Stimulated activated CD8-positive, alpha-beta memory T cell treated with anti-CD3 and anti-CD28 coated beads, Interleukin-2, amount 100 ng/mL, for 48 hours (primary cell): Measurements from ENCODE around the gene BTBD18.

Experiments used
- DNase-seq, 2 donors: peaks; one replicate each; pipeline ENCODE4 v3.0.0-alpha.2; 2020; ENCODE audit warnings: low read depth in 2 of 2

The BTBD18 gene

GRCh38 chr11:57751676-57752253 lies at the start of gene BTBD18:
BTBD18 (minus strand) TSS chr11:57751819; CDS start chr11:57751188, 631 bp downstream.
- DNase-seq, result no peak

DNA sequence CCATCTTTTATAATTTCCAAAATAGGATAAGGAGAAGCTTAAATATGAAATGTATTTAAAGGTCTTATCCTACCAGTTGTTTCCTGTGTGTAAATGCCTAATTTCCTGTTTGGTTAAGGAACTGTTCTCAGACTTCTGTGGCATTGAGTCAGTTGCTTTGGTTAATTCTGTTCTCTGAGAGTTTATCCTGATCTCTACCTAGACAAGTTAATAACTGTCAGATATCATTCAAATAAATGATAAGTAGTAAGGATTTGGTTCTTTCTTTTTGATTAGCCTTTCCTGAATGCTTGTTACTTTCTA lies 49.5 kb upstream of the BTBD18 start:
- DNase-seq, result no peak

GRCh38 chr11:57800444-57801182 lies 49.0 kb upstream of the BTBD18 start:
- DNase-seq, result no peak

DNA sequence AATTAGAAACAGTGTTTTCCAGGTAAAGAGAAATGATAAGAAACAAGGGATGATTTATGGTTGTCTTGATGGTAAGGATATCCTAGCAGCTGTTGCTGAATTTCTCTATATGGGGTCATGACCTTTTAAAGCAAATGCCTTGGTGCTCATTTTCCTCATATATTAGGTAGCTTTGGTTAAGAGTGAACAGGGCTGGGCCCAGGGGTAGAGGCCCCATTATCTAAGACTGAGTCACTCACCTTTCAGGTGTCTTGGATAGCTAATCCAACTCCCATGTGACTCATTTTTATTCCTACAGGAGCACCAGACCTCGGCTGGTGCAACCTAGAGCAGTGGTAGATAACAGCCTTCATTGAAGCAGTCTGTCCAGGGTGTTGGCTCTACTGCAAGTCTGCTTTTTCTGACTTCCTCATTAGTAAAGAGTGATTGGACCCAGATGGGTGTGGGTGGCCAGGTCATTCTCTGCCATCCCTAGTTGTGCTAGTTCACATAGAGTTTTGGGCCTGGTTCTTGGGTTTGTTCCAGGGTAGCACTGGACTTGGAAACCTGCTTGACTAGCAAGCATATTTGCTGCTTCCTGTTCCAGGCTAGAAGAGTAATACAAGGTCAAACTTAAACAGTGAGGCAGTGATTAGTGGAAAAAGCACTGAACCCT lies 47.4 kb upstream of the BTBD18 start:
- DNase-seq, result no peak

DNA sequence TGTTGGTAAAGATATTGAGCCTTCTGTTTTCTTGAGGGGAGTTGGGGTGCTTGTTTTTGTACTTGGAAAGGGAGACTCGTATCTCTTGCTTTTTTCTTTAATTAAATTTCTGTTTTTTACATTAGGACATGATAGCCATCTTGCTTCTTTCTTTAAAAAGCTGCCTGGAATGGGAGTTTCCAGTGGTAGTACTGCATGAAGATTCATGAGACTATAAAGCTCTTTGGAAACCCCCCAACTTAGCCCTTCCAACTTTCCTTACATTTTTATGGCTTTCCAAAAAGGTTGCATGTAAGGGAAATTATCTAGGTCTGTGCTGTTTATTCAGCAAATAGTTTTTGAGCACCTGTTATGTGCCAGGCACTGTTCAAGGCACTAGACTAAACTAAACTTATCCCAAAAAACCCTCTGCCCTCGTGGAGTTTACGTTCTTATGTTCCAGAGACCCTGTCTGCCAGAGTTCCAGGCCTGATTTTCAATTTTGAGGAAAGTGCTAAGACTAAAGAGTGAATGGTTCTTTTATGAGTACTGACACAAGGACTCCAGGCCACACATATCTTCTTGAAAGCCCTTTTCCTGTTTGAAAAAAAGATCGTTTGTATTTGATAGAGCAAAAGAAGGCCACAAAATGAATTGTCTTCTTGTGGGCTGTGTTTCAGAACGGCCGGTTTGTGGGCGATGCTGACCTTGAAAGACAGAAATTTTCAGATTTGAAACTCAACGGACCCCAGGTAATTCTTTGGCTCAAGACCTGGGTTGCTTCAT lies 41.9 kb upstream of the BTBD18 start:
- no peak for DNase-seq

DNA sequence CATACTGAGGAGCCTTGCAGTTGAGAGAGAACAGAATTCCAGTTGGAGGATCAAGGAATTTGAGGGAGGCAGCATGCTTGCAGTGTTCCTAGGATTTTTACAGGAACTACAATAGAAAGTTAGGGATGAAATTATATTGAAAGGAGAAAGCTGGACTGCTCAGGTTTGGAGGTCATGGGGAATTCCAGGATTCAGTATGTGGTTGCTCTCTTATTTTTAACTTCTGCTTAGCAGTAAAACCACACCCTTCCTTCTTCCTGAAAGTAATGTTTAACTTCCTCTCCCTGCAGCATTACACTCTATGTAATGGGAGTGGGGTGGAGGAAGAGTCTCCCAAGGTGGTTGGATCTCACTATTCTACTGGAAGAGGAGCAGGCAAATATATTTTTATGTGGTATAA lies 41.3 kb upstream of the BTBD18 start:
- DNase-seq, result no peak

- DNase-seq, result peak; percentile 66 to 72
Observed at GRCh38 chr11:57792060-57792541, 40.5 kb upstream of the BTBD18 start.

GRCh38 chr11:57791321-57792059 lies 39.9 kb upstream of the BTBD18 start:
- DNase-seq, result no peak

GRCh38 chr11:57788703-57789088 lies 37.1 kb upstream of the BTBD18 start:
- DNase-seq, result no peak

DNA sequence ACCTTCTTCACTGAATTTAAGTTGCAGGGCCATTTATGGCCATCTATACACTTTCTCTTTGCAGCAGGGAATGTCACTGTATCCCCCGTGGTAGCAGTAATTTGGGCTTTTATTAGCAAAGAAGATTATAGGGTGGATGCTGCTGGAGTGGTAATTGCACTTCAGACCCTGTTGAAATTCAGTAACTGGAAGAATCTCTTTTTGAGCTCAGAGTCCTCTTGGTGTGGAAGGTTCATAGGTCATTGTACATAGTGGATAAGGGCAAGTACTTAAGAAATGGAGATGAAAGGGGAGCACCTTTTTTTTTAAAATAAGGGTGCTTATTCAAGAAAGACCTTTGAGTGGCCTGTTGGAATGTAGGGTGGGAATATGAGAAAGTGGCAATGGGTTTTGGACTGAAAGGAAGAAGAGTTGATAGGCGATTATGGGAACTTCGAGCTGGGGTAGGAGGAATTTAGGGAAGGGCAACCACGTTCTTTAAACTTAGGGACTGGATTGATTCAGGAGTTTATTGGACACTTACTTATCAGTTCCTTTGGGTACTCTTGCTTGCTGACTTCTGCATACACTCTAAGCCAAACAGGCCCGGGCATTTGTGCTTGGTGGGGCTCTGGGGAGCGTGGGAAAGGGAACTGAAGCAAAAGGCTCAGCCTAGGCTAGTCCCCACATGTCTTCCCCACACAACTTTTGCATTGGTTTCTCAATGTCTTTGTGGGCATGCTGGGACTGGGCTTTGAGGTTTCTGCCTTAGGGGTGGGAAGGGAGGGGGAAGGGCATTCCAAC lies 36.5 kb upstream of the BTBD18 start:
- DNase-seq, result no peak

DNA sequence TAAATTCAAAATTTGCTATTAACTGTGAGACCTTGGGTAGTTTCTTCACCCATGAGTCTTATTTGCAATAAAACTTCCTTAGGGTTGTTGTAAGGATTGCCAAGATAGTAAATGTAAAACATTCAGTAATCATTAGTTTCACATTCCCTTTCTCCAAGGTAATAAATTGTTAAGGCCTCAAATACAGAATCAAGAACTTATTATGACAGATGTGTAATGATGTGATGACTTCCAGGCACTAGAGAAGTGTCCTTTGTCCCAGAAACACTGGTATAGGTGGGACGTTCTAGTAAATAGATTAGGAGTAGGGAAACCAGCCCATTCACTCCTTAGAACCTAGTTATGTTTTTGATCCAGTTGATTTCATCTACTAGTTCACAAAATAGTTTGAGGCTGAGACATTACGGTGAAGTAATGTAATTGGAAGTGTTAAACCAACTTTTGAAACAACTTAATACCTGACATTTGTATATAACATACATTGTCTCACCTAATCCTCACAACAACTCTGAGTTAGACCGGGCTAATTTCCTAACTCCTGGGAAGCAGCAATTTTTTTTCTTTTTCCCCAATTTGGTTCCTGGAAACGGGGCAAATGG lies 35.5 kb upstream of the BTBD18 start:
- no peak for DNase-seq

DNA sequence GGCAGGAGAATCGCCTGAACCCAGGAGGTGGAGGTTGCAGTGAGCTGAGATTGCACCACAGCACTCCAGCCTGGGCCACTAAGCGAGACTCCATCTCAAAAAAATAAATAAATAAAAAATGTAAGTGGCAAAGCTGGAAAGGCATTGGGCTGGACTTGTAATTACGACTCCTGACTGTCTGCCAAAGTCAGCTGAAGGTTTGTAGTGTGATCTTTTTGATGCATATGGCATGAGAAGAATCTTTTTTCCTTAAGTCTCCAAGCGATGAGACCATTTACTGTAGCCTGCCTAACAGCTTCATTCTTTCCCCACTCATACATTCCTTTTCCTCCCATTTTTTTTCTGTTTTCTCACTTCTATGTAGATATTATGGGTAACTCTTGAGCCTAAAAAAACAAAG lies 34.8 kb upstream of the BTBD18 start:
- DNase-seq, result no peak

GRCh38 chr11:57785072-57785471 lies 33.5 kb upstream of the BTBD18 start:
- DNase-seq, result no peak

- DNase-seq, result no peak
Observed at GRCh38 chr11:57781529-57781943, 29.9 kb upstream of the BTBD18 start.

DNA sequence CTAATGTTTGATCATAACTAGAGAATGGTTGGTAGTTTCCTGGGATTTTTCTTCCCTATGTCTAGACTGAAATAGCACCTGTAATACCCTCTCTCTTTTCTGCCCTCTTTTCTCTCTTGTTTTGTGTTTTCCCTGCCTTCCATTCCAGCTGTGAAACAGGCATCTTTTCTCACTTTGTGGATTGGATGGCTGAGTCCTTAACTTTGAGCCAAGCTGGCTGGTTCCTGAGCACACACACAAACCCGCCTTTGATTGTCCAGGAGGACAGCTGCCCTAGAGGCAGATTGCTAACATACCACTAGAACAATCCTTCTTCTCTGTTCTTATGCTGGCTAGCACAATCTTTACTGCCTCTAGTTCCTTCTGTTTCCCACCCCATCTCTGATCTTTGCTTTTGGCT lies 27.7 kb upstream of the BTBD18 start:
- no peak for DNase-seq

GRCh38 chr11:57778318-57779037 lies 26.9 kb upstream of the BTBD18 start:
- no peak for DNase-seq

DNA sequence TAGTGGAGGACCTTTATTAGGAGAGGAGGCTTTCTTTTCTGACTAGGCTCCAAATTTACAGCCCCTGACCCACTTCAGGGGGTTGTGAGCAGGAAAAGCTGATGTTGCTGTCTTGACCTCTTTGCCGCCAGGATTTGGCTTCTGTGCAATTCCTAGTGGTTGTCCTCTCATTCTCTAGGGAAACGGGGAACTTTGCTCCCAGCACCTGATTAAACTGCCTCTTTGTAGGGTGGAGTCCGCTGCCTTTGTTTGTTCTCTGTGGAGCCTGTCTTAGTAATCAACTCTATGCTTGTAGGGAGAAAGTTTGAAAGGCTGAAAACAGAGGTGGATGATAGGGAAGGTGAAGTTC lies 26.3 kb upstream of the BTBD18 start:
- no peak for DNase-seq

DNA sequence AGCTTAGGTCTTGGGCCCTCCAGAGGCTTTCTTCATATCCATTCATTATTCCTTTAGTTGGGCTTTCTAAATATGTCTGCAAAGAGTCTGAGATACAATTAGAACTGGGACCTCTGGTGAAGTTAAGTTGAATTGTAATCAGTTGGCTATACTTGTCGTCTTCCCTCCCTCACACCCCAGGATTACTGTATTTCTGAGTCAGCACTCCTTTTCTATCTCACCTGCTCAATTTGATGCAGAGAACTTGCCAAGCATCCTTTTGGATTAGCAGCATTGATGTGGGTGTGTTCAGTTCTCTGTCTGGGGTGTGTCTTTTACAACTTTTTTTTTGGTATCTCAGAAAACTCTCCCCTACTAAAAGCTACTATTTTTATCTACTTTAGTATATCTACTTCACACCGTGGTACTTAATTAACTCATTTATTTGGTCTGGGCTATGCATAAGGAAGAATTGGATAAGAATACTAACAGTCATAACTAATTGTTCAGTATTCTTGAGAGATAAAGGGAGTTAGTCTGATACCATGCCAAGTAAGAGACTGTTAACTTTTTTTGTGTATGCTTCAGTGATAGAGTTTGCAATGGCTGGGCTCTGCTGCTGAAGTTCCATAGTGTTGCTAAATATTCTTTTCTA lies 25.1 kb upstream of the BTBD18 start:
- no peak for DNase-seq

DNA sequence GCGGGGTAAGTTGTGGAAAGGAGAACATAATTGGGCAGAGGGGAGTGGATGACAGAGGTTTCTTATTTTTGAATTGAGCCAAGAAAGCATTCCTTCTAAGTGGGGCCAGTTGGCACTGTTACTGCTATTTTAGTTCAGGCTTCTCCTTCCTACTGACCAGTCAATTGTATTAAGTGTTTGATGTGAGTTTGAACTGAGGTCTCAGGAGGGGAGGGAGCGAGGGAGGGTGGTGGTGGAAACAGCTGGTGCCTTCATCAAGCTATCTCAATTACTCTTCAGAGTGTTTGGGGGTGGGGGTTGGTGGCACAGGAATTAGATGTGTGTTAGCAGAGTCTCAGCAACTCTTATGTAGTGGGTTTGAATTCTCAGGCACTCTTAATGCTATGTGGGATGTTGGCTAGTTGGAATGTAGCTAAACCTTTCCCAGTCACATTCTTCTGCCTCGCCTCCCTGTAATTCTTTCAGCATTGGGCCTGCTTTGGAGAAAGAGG lies 24.5 kb upstream of the BTBD18 start:
- no peak for DNase-seq
